NCI-H1105 treated with DMSO at 0.1 percent for 48 hours (cell line): ENCODE data around the gene RIMBP3B.
"Not testable (repeated sequence)": the region's sequence is repeated elsewhere in the genome, so short reads cannot be mapped to it uniquely, and the experiment has no call there.

Experiments used
- DNase-seq: peaks from one replicate; lab custom pipeline; 2025; lab: John Stamatoyannopoulos, UW

RIMBP3B gene

DNA sequence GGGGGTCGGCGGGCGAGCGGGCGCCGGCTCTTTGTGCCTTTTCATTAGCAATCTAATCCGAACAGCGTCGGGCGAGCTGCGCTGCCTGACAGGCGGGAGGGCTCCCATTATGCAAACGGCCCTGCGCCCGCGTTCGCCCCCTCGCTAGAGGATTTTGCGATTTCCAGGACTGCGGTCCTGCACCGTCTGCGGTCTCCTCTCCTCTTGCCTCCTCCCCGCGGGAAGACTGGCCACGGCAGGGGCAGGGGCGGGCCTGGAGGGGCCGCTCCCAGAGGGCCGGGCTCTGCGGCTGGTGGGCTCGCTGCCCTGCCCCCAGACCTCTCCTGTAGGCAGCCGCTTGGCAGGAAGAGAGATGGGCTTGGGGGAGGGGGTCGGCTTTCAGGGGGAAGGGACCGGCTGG lies 34.3 kb downstream of the RIMBP3B start:
- not testable (repeated sequence) for DNase-seq

DNA sequence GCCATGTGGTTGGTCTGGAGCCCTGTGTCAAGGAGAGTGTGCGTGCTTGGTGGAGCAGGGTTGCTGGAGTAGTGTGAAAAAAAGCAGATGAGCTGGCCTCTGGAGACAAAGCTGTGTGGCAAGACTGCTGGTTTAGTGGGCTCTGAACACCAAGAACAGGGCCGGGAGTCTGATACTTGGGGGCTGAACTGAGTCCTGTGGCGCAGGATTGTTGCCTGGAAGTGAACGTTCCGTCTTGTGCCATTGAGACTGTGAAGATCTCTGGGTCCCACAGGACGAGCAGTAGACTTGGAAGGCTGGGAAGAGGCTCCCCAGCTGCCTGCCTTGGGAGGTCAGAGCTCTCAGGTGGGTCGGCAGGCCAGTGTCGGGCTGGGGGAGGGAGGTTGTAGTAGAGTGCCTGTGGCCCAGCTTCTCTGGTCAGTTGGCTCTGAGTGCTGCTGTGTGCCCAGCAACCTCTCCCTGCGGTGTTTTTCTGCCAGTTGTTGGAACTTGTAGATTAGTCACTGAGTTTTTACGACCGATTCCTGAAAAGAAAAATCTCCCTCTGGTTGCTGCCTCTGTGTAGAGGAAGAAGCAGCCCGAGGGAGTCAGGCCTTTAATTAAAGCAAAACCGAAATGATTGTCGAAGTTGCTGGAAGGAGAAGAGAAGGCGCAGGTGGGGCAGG lies 35.6 kb downstream of the RIMBP3B start:
- not testable (repeated sequence) for DNase-seq

GRCh38 chr22:21420180-21420763 lies 36.7 kb downstream of the RIMBP3B start:
- DNase-seq, result not testable (repeated sequence)

DNA sequence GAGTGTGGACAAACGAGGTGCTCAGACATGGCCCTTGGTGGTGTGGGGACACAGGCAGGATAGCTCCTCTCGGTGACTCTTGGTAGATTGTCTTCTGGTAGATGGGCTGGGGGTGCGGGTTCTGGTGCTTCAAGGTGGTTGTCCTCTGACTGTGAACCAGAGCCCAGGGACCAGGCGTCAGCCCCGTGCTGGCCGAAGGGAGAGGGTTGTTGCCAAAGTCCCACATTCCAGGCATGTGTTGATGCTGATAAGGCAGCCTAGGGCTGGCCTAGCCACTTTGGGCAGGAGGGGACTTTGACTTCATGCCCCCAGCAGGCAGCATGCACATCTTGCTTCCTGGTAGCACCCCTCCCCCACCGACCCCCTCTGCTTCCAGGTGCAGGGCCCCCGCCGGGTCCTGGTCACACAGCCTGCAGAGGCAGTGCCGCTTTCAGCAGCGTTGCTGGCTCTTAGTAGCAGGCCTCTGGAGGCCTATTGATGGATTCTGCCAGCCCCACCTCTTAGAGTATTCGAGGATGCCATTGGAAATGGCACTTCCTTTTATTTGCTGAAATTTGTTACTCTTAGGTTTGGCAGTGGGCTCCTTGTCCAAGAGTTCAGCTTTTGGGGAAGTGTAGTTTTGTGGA lies 40.6 kb downstream of the RIMBP3B start:
- not testable (repeated sequence) for DNase-seq

DNA sequence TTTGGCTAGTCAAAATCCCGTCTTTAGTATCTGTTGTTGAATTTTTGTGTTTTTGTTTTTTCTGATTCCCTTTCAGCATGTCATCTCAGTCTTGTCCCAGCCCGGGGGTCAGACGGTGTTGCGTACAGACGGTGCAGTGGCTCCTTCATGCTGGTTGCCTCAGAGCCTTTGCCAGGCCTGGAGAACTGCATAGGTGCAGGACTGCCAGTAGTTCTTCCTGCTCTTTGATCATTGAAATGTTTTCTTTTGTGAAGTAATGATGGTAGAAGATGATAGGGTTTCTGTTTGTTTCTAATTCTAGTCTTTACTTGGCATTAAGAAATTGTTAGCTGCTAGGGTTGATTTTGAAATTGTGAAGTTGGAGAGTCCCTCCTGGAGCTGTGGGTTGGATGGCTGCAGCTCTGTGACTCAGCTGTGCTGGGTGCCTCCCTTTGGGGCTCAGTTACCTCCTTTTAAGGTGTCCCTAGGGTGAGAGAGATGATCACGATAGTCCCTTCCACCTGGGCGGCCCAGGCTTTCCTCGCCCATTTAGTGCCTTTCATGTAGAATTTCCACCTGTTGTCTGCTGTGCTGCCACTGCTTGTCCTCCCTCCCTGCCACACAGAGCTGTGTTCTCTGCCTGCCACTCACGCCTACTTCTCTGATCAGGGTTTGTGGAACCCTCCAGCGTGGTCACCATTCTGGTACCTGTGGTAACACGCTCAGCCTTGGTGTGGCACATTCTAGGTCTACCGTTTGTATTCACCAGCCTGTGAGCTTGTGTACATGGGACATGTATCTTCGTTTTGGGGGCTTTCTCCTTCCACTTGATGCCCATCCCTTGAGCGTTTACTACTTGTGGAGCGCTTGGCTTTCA lies 51.1 kb downstream of the RIMBP3B start:
- not testable (repeated sequence) for DNase-seq

DNA sequence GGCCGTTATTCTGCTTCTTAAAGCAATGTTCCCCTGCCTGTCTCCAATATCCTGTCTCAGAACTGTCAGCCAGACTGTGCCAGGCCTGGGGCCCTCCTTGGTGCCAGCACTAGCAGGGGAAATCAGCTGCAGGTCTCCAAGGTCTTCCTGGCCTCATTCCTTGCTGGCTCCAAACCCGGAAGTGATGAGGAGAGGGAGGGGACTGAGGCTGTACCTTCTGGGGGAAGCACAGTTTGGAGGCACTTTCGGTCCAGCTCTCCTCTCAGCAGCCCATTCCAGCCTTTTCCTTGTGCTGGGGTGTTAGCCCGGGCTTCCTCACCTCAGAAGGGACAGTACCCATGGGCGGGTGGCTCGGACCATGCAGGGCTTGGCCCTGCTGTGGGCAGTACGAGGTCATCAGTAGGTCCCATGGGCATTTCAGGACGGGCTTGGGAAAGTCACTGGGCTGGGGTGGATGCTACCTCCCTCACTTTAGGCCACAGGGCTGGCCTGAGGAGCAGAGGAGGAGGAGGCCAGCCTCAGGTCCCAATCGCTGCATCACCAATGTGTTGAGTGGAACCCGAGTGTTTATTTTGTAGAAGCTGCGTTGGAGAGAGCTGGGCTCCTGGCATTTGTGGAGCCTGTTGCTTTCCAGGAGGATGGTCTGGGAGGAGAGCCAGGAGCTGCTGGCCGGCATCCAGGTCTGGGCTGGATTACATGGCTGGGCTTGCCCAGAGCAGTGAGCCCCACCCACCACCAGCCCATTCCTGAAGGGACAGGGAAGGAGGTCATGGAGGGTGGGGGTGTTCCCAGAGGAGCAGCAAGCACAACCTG lies 52.7 kb downstream of the RIMBP3B start:
- DNase-seq, result not testable (repeated sequence)

GRCh38 chr22:21438013-21438412 lies 54.5 kb downstream of the RIMBP3B start:
- DNase-seq, result not testable (repeated sequence)
